ENCODE data around the gene MARCHF6.
"Not testable (repeated sequence)": the region's sequence is repeated elsewhere in the genome, so short reads cannot be mapped to it uniquely, and the experiment has no call there.

MARCHF6 gene

DNA sequence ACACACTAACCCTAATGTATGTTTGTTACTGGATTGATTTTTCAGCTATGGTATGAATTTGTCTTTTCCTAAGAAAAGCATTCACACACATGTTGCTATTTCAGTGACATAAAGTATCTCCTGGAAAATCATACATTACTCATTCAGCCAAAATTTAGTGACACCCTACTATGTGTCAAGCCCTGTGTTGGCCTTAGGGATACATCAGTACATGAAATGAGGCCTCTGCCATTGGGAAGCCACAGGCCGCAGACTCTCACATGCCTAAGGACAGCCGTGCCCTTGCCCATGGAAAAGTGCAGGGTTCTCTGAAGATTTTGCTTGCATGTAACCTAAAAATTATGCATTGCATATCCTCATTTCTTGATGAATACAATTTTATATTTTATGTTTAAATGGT, 5.2 kb upstream of the MARCHF6 start:
- DNase-seq (ENCODE audit: low read depth in 1 of 2, low spot score in 1 of 2): no peak

DNA sequence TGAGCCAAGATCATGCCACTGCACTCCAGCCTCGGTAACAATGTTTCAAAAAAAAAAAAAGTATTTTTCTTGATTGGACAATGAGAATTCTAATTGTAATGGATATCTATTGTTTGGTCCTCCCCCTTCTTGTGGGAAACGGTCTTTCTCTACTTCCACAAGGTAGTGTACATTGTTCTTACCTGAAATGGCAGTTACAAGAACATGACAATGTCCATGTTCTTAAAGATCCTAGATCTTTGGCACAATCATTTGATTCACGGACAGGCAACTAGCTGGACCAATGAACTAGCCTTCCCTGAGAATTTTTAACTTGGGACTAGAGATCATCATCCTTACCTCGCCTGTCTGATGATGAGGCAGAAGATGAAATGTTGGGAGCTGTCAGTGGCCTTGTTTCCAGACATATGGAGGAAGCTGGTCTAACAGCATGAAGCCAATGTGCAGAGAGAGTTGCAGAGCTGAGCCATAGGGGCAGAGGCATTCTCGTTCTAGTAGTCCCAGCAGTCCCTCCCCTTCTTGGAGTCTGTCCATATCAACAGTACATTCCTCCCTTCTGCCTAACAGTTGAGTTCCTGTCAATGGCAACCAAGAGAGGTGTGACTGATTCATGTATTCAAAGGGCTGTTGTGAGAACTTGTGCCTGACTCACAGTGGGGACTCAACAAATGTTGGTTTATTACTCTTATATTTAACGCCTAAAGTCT, 2.1 kb upstream of the MARCHF6 start:
- DNase-seq (ENCODE audit: low read depth in 1 of 2, low spot score in 1 of 2): no peak

DNA sequence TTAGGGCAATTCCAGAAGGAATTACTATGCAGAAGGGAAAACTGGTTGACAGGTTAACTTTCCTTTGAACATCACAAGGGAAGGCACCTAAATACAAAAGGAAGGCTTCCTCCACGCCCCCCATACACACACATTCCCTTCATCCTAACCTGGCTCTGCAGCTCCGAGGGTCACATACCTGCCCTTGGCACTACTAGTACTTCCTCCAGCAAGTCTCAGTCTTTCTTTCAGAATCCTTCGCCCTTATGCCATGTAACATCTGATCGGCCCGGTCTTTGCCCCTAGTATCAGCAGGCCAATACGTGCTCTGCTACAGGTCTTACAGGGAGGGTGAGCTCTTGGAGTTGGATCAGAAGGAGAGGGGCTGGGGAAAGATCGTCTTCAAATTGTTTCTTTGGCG, 1.6 kb upstream of the MARCHF6 start:
- DNase-seq (ENCODE audit: low read depth in 1 of 2, low spot score in 1 of 2): no peak

GRCh38 chr5:10352430-10353240, 860 bp upstream of the MARCHF6 start:
- no peak for DNase-seq (ENCODE audit: low read depth in 1 of 2, low spot score in 1 of 2)

DNA sequence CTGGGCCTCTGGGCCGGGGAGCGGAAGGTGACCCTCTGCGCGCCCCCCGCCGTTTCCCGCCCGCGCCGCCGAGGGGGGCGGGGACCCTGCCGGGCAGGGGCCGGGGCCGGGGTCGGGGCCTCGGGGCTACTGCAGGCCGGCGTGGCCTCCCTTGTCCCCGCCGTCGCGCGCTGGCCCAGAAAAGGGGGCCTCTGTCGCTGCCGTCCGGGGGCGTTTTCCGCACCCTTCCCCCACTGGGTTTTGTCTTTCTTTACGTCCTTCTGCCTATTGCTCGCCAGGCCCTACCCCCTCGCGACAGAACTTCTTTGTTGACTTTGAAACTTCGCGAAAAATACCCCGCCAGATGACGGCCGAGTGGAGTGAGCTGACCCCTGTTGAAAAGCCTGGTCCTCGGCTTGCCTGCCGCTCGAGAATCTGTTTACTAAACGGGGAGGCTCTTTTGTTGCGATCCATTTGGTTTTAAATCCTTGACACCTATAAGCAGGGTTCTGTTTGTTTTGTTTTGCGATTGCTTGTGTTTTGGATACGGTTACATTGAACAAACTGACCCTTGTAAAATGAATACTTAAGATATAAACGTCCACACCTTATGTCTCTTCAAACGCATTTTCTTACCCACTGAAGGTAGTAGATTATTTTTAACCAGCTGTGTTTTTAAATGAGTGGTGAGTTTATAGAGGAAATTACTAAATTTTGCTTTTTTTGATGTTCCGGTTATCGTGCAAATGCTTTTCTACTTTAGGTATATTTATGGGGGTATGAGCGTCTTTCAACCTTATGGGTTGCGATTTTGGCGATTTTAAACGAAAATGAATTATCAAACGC, 765 bp downstream of the MARCHF6 start:
- peak in 1 of 2 donors; percentile 31 for DNase-seq (ENCODE audit: low read depth in 1 of 2, low spot score in 1 of 2)

DNA sequence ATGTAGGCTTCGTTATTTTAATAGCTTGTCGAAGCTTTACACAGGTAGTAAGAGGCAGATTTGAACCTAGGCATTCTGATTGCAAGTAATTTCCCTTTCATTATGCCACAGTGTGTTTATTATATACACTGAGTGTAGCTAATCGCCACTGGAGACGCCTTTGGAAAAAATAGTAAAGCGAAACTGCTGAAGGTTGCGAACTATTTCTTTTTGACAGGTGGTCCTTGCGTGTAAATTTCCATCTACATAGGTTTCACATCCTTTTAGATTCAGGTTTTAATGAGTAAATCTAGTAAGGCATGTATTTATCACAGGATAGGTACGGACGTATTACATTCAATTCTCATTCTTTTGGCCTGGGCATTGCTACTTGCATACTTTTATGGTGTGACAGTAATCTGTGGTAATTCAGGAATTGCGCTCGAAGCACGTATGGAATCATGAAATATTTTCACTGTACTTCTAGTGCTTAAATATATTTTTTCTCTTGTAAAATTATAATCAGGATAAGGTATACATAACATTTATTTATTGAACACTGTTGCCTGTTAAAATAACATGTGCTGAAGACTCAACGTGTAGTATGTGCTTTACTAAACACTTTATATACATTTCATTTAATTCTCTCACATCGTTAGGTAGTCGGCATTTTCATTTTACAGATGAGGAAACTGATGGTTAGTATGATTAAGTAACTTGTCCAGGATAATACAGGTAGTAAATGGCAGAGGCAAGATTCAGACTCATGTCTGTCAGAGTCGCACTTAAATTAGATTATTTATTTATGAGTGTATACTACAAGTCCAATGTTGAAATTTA, 1.8 kb downstream of the MARCHF6 start:
- DNase-seq (ENCODE audit: low read depth in 1 of 2, low spot score in 1 of 2): no peak

DNA sequence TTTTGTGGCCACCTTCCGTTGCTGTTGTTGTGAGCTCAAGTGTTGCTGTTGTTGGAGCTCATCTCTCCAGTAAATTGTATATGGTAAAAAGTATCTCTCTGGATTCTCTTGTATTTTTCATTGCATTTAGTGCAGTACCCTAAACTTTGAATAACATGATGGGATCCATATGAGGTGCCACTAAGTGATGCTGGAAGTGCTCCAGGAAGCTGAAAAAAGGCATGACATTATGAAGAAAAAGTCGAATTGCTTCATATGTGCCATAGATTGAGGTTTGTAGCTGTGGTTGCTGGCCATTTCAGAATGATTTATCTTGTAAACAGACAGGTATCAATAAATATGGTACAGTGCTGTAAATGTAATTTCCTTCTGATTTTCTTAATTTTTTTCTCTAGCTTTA, 5.5 kb downstream of the MARCHF6 start:
- no peak for DNase-seq (ENCODE audit: low read depth in 1 of 2, low spot score in 1 of 2)

GRCh38 chr5:10360686-10361085, 7.2 kb downstream of the MARCHF6 start:
- DNase-seq (ENCODE audit: low read depth in 1 of 2, low spot score in 1 of 2): no peak

- no peak for DNase-seq (ENCODE audit: low read depth in 1 of 2, low spot score in 1 of 2)
Observed at GRCh38 chr5:10363519-10364185, 10.2 kb downstream of the MARCHF6 start.

DNA sequence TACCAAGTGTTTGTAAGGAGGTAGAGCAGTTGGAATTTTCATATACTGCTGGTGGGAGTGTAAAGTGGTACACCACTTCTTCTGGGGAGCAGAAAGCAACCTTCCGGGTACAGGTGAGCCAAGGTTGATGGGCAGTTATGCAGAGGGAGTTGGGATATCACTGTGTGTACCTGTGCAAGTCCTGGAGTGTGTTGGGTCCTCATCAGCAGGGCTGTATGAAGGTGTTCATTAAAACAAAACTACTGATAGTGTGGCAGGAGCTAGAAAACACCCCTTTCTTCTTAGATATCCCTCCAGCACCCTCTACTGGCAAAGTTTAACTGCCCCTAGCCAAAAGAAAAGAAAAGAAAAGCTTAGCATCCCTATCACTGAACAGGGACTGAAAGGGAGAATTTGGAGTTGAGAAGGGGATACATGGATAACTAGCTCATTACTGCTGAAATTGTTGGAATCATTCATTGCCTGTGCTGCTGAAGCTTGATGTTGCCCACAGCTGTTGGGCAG, 10.7 kb downstream of the MARCHF6 start:
- DNase-seq (ENCODE audit: low read depth in 1 of 2, low spot score in 1 of 2): no peak

DNA sequence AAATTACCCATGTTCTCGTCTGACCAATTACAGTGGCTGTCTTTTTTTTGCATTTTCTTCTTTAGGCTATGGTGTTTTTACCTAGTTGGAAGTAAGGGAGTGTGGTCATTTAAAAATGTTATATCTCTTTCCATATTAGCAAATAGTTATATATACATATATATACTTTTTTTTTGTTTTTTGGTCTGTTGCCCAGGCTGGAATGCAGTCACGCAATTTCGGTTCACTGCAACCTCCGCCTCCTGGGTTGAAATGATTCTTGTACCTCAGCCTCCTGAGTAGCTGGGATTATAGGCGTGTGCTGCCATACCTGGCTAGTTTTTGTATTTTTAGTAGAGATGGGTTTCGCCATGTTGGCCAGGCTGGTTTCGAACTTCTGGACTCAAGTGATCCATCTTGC, 12.3 kb downstream of the MARCHF6 start:
- no peak for DNase-seq (ENCODE audit: low read depth in 1 of 2, low spot score in 1 of 2)

GRCh38 chr5:10366310-10367272, 13.1 kb downstream of the MARCHF6 start:
- no peak for DNase-seq (ENCODE audit: low read depth in 1 of 2, low spot score in 1 of 2)

- no peak for DNase-seq (ENCODE audit: low read depth in 1 of 2, low spot score in 1 of 2)
Observed at GRCh38 chr5:10367579-10367978, 14.1 kb downstream of the MARCHF6 start.

DNA sequence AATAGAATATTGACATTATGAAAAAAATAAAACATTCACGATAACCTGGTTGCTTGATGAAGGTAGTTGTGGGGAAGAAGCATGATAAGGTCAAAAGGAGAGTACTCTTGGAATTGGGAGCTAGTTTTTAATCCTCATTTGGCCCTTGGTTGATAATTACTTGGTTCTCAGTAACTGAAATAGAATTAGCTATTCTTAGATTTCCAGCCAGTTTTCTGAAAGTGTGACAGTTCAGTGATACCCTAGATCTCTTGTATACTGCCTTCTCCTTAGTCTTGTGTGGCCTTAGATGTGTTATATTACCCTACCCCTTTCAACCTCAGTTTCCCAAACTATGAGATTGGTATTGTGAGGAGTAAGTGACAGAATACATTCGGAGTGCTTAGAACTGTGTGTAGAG, 17.4 kb downstream of the MARCHF6 start:
- no peak for DNase-seq (ENCODE audit: low read depth in 1 of 2, low spot score in 1 of 2)

- not testable (repeated sequence) for DNase-seq (ENCODE audit: low read depth in 1 of 2, low spot score in 1 of 2)
Observed at GRCh38 chr5:10371369-10371768, 17.9 kb downstream of the MARCHF6 start.

DNA sequence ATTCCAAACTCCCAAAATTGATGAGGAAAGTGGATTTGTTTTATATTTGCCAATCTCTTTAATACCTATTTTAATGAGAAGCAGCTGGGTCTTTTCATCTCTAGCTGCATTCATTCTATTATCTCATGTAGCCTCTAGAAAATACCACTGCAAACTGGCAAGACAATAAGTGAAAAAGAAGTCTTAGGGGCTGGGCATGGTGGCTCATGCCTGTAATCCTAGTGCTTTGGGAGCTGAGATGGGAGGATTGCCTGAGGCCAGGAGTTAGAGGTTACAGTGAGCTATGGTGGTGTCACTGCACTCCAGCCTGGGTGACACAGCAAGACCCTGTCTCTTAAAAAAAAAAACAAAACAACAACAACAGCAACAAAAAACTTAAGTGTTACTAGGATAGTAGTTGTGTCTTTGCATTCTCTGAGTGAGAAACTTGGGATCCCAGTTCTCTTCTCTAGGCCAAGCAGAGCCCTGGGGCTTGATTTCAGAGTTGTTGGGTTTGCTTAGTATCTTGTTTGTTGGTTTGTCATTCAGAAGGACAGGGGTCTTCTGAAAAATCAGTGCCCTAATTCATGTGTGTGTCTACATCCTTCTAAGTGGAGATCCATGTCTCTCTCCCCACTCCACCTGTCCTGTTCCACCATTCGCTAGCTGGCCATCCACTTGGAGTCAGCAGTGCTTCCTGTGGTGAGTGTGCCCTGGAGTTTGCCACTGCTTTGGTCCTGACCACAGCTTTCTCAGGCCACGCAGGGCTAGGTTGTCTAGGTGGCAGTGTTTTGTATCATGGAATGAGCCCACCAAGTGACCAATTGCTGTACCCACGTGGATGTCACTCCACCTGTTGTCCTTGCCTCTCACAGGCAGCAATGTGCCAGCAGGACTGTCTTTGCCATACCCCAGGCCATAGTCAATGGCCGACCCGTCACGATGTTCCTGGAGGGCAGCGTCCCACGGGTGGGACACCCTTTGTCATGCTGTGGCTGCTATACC, 19.5 kb downstream of the MARCHF6 start:
- DNase-seq (ENCODE audit: low read depth in 1 of 2, low spot score in 1 of 2): no peak

DNA sequence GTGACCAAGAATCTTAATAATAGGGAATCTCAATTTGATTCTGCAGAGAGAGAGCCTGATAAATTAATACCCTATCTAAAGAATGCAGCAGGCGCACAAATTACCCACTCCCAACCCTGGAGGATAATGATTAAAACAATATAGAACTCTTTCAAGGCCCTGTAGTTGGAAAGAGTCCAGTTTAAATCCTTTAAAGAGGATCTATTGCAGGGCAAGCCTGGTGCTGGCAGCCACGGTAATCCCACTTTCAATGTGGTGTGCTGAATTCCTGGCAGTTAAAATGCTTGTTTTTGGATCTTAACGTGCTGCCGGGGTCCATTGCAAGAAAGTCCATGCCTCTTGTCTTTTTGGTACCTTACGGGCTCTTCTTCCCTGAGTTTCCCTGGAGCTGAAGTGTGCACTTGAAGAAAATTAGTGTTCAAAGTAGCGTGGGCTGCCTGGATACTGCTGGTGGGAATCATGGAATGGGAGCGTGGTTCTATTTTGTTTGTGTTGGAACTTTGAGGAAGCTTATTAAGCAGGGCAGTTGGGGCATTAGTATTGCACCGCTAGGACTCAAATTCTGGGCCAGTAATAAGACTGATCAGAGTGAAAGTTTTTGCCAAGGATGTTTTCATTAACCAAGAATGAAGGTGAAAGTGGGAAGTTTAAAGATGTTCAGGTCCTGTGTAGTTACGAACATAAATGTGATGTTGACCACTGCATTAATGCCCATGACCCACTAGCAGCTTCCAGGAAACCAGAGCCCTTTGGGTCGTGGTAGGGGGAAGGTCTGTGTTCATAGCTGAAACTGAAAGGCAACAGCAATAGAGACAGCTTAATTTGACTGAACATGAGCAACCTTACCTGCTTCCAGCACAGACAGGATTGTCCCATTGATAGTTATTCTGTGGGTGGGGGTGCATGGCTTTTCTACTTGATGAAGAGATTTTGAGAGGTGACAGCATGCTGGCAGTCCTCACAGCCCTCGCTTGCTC, 20.8 kb downstream of the MARCHF6 start:
- no peak for DNase-seq (ENCODE audit: low read depth in 1 of 2, low spot score in 1 of 2)
